WERI-Rb-1 (cell line): Measurements from ENCODE around the gene ROCK2.

Source experiments
- DNase-seq: peaks from one replicate; pipeline ENCODE4 v3.0.0-alpha.2; 2020
- H3K27ac ChIP-seq: fragments of 250-450 bp; sonication (Bioruptor Pico); 2 replicates; pipeline ENCODE4 v1.5.1; 2020; ENCODE audit warnings: mild to moderate bottlenecking, moderate library complexity
- H3K27me3 ChIP-seq: fragments of 250-450 bp; sonication (Bioruptor Pico); 2 replicates; pipeline ENCODE4 v1.5.1; 2021; ENCODE audit warnings: mild to moderate bottlenecking, low read depth, moderate library complexity; ENCODE audit not compliant: insufficient read depth, severe bottlenecking
- H3K36me3 ChIP-seq: fragments of 250-450 bp; sonication (Bioruptor Pico); 2 replicates; pipeline ENCODE4 v1.5.1; 2020; ENCODE audit warnings: mild to moderate bottlenecking, moderate library complexity
- H3K4me3 ChIP-seq: 2 replicates; pipeline ENCODE4 v1.5.1; 2011; ENCODE audit warnings: low read depth, mild to moderate bottlenecking, control low read depth, low read length
- H3K9me3 ChIP-seq: fragments of 250-450 bp; sonication (Bioruptor Pico); 2 replicates; pipeline ENCODE4 v1.5.1; 2021; ENCODE audit warnings: mild to moderate bottlenecking, moderate library complexity; ENCODE audit not compliant: severe bottlenecking
- TF ChIP-seq, protein P1 (sequence below): IDR thresholded peaks from 2 replicates; pipeline ENCODE4 v1.5.1; 2011; ENCODE audit warnings: low read depth, mild to moderate bottlenecking, control low read depth, inconsistent platforms, low read length

ROCK2 gene

GRCh38 chr2:11239666-11240462 lies 104.6 kb downstream of the ROCK2 start:
- no peaks in the 10 kb centered on the region for H3K9me3 ChIP-seq
- peak; percentile 61 for DNase-seq
- TF ChIP-seq, protein P1, sequence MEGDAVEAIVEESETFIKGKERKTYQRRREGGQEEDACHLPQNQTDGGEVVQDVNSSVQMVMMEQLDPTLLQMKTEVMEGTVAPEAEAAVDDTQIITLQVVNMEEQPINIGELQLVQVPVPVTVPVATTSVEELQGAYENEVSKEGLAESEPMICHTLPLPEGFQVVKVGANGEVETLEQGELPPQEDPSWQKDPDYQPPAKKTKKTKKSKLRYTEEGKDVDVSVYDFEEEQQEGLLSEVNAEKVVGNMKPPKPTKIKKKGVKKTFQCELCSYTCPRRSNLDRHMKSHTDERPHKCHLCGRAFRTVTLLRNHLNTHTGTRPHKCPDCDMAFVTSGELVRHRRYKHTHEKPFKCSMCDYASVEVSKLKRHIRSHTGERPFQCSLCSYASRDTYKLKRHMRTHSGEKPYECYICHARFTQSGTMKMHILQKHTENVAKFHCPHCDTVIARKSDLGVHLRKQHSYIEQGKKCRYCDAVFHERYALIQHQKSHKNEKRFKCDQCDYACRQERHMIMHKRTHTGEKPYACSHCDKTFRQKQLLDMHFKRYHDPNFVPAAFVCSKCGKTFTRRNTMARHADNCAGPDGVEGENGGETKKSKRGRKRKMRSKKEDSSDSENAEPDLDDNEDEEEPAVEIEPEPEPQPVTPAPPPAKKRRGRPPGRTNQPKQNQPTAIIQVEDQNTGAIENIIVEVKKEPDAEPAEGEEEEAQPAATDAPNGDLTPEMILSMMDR, result no peak
- H3K36me3 ChIP-seq, result 0 out of 2 replicates have a peak, but pooled peaks cover 5% of the 10 kb centered on the region
- H3K27ac ChIP-seq, result no peak overlapping the region
- no peaks in the 10 kb centered on the region for H3K27me3 ChIP-seq
- no peak overlapping the region for H3K4me3 ChIP-seq

DNA sequence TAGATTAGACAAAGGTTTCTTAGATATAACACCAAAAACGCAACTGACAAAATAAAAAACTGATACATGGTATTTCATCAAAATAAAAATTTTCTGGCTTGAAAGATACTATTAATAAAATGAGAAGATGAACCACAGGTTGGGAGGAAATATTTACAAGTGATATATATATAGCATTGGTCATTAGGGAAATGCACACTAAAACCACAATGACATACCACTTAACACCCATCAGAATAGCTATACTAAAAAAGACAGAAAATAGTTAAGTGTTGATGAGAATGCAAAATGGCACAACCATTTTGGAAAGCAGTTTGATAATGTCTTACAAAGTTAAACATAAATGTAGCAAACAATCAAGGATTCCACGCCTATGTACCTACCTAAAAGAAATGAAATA lies 105.3 kb downstream of the ROCK2 start:
- H3K27ac ChIP-seq, result no peak overlapping the region
- TF ChIP-seq, protein P1, result no peak
- H3K4me3 ChIP-seq, result no peak overlapping the region
- 0 out of 2 replicates have a peak, but pooled peaks cover 5% of the 10 kb centered on the region for H3K36me3 ChIP-seq
- no peak for DNase-seq
- H3K9me3 ChIP-seq, result no peaks in the 10 kb centered on the region
- no peaks in the 10 kb centered on the region for H3K27me3 ChIP-seq

DNA sequence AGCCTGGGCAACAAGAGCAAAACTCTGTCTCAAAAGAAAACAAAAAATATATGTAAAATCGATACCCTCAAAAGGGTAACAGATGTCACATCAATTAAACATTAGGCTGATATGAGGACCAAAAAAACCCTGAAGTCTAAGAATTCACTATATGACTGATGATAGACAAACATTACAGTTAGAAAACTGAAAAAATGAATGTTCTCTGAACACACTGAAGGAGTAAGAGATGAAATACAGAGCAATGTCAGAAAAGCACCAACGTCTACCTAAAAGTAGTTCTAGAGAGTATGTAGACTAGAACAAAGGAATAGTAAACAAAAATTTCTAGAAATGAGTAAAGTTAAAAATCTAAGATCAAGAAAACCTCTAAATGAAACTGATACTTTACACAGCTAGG lies 107.3 kb downstream of the ROCK2 start:
- no peak overlapping the region for H3K27ac ChIP-seq
- H3K4me3 ChIP-seq, result no peak overlapping the region
- TF ChIP-seq, protein P1, result no peak
- 0 out of 2 replicates have a peak, but pooled peaks cover 3% of the 10 kb centered on the region for H3K36me3 ChIP-seq
- no peaks in the 10 kb centered on the region for H3K9me3 ChIP-seq
- DNase-seq, result no peak
- H3K27me3 ChIP-seq, result no peaks in the 10 kb centered on the region

DNA sequence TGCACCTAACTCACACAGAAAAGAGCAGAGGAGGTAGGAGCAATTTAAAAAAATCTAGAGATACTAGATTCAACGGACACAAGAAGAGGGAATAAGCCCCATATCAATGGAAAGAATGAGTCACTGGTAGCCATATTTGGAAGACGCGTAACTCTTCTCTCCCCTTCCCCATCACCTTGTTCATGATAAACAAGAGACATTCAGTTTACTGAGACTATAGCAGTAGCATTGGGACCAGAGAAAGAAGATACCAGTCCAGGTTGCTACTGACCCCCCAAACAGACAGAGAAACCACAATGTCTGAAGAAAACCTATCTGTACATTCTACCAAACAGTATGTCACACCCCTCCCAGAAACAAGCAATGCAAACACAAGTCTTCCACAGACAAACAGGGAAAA lies 108.1 kb downstream of the ROCK2 start:
- H3K36me3 ChIP-seq, result no peaks in the 10 kb centered on the region
- TF ChIP-seq, protein P1, result no peak
- no peak overlapping the region for H3K27ac ChIP-seq
- DNase-seq, result no peak
- H3K27me3 ChIP-seq, result no peaks in the 10 kb centered on the region
- no peak overlapping the region for H3K4me3 ChIP-seq
- no peaks in the 10 kb centered on the region for H3K9me3 ChIP-seq

GRCh38 chr2:11235583-11235982 lies 108.9 kb downstream of the ROCK2 start:
- Histone ChIP-seq H3K4me3 (no peak overlapping the region), H3K27me3 (no peaks in the 10 kb centered on the region), H3K36me3 (no peaks in the 10 kb centered on the region), H3K9me3 (no peaks in the 10 kb centered on the region), H3K27ac (no peak overlapping the region)
- DNase-seq, result no peak
- TF ChIP-seq, protein P1, result no peak
